Stimulated activated CD8-positive, alpha-beta memory T cell treated with anti-CD3 and anti-CD28 coated beads, Interleukin-2, amount 100 ng/mL, for 48 hours (primary cell): ENCODE measurements around the gene DYRK1B.
"Not testable (repeated sequence)": the region's sequence is repeated elsewhere in the genome, so short reads cannot be mapped to it uniquely, and the experiment has no call there.

Source experiments
- DNase-seq, 2 donors: peaks; one replicate each; pipeline ENCODE4 v3.0.0-alpha.2; 2020; ENCODE audit warnings: low read depth in 2 of 2

DYRK1B gene

DNA sequence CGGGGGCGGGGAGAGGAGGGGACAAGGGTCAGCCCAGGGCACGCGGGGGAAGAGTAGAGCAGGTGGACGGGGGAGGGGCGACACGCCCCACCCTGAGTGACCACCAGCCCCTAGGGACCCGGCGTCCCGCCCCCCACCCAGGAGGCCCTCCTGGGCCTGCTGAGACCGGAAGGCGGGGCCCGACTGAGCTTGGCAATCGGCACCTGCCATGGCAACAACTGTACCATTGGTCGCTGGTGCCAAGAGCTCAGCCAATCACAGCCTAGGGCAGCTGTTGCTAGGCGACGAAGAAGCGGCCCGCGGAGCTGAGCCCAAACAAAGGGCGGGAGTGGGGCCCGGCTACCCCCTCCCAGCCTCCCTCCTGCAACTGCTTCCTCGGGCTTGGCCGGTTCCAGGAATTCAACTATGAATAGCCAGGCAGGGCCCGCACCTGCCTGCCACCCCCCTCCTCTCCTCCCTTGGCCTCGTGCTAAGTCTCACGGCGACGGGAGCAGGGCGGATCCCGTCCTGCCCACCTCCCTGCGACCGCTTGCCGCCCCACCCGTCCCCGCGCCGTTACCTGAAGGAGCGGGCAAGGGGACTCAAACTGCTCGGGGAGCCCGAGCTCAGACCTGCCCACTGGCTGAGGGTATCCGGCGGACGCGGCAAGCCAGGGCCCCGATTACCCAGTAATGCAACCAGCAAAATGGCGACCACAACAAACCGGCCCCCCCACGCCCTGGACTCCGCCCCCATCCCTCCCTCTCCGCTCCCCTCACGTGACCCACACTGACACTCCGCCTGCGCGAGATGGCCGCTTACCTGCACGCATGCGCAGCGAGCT lies at the start of gene DYRK1B:
Gene DYRK1B (minus strand): TSS at position 699 of the 823 bp plus-strand sequence. CDS start 2,295 bp downstream, outside the sequence.
- DNase-seq = peak; percentile 95

DNA sequence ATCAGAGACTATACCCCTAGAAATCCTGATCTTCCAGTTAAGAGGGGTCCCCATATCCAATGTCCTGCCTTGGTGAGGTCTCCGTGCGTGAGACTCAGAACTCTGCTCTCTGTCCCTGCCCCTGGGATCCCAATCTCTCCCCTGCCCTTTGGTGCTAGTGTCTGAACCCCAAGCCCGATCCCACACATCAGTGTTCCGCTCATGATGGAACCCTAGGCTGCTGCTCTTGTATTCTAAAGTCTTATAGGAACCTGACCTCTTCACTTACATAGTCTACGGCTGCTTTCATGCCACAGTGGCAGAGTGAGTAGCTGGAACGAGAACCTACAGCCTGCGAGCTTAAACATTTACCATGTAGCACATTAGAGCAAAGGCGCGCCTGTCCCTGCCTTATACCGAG lies 48.7 kb upstream of the DYRK1B start:
- DNase-seq = not testable (repeated sequence)

DNA sequence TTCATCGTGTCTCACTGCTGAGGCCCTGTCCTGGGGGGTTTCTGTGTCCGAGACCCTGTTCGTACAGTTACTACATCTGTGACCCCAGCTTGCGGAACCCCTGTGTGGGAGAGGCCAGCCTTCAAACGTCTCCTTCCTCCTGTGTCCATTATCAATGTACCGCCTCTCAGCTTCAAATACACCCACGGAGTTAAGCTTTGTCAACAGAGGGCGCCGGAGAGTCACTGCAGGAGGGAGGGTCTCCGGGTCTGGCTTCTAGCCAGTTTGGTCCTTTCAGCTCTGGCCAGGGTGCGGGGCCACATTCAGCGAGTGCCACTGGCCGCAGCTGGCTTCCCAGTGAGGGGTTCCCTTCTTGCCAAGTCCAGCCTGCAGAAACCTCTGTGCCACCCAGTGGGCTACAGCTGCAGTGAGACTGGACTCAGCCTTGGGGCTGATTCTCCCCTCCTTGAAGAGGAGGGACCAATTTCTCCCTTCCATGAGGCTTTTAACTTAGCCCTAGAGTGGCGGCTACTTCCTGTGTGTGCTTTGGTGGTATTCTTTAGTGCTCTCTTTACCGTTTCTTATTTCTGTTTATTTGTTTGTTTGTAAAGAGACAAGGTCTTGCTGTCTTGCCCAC lies 47.6 kb upstream of the DYRK1B start:
- peak; percentile 10 to 33 for DNase-seq

DNA sequence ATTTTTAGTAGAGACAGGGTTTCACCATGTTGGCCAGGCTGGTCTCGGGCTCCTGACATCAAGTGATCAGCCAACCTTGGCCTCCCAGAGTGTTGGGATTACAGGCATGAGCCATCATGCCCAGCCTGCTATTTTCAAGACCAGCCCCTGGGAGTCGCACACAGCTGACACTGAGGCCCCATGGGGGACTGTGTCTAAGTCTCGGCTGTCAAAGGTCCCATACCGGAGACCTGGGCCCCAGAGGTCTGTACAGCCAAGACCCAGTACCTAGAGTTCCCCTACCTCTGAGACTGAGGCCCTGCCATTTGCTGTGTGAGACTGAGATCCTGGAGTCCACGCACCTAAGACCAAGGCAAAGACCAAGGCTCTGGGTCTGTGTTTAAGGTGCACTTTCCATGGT lies 46.3 kb upstream of the DYRK1B start:
- DNase-seq = not testable (repeated sequence)

DNA sequence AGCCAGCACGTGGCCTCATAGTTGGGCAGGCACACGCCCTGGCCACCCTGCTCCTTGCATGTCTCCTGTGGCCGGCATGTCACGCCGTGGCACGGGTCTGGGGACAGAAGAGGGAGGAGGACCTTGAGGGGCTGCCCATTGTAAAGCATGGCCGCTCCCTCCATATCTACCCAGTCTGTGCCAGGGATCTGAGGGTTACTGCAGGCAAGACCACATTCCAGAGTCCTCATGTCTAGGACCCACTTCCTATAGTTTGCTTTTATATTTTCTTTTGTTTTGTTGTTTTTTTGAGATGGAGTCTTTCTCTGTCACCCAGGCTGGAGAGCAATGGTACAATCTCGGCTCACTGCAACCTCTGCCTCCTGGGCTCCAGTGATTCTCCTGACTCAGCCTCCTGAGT lies 45.8 kb upstream of the DYRK1B start:
- DNase-seq = not testable (repeated sequence)

DNA sequence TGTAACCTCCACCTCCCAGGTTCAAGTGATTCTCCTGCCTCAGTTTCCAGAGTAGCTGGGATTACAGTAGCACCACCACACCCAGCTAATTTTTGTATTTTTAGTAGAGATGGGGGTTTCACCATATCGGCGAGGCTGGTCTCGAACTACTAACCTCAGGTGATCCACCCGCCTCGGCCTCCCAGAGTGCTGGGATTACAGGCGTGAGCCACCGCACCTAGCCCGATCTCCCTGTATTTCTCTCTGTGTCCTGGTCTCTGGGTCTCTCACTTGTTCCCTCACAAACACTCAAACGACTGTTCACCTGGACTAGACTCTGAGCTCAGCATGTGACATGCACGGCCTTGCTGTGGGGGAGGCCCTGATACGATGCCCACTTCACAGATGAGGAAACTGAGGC lies 44.9 kb upstream of the DYRK1B start:
- not testable (repeated sequence) for DNase-seq

DNA sequence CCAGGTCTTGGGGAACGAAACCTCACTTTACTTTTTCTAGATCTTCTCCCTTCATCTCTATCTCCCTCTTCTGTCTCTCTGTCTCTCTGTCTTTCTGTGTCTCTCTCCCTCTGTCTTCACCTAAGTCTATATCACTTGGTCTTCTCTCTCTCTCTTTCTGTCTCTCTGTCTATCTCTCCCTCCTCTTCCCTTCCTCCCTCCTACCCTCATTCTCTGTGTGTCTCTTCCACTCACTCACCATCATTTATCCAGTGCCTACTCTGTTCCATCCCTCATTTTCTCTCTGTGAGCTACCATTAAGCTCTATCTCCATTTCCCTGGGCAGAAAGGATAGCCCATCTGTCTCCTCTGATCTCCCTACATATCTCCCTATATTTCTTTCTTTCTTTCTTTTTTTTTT lies 44.4 kb upstream of the DYRK1B start:
- no peak for DNase-seq

DNA sequence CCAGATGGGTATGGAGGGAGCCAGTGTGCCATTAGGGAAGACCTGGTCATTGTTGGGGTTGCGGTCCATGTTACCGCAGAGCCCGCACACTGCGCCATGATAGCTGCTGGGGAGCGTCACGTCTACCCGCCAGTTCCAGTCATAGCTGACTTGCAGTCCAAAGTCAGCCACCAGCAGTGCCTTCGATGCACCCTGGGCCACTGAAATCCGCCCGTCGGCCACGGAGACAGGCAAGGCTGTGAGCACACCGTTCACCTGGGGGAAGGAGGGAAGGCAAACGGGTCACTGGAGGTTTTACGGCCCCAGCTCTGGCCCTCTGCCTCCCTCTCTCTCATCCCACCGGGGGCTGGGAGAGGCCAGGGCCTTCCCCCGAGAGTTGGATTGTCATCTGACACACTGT lies 44.0 kb upstream of the DYRK1B start:
- not testable (repeated sequence) for DNase-seq

DNA sequence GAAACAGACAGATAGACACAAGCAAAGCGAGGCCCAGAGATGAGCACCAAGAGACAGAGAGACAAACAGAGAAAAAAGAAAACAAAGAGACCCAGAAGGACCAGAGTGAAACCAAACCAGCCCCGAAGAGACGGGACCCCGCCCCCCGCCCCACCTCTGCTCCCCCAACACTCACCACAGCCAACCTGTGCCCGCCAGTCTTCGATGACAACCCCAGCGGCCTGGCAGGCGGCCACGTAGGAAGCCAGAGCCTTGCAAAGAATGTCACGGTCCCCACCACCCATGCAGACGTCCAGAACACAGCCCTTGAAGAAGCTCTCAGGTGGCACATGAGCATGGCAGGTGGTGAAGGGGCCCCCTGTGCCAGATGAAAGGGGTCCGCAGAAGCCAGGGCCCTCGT lies 43.5 kb upstream of the DYRK1B start:
- DNase-seq = peak in 1 of 2 donors; percentile 8

DNA sequence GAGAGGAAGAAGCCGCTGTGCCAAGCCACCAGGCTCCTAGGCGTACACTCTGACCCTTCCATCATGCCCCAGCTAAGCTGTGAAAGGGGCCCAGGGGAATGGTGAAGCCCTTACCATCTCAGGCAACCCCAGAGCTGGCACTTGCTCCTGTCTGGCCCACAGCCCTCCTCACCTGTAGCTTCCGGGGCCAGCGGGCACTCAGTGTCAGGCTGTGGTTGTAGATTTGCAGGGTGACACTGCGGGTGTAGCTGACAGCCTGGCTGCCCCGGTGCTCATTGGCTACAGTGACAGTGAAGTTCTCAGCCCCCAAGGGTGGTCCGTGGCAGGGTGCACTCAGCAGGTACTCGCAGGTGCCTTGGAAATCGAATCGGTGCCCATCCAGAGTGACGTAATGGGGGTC lies 42.5 kb upstream of the DYRK1B start:
- DNase-seq = not testable (repeated sequence)

DNA sequence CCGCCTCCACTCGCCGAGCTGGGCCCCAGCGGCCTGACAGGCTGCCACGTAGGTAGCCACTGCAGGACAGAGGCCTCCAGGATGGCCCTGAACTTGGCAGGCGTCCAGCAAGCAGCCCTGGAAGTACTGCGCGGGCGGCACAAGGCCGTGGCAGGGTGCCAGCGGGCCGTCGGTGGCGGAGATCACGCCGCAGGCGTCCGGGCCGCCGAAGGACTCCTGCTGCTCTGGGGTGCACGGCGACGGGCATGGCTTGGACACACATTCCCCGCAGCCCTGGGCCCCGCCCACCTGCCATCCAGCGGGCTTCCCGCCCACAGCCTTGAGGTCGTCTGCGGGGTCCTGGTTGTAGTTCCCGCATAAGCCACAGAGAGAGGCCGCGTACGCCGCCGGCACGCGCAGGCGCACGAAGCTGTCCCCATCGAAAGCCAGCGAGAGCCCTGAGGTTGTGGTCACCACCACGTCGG lies 41.5 kb upstream of the DYRK1B start:
- DNase-seq = not testable (repeated sequence)

DNA sequence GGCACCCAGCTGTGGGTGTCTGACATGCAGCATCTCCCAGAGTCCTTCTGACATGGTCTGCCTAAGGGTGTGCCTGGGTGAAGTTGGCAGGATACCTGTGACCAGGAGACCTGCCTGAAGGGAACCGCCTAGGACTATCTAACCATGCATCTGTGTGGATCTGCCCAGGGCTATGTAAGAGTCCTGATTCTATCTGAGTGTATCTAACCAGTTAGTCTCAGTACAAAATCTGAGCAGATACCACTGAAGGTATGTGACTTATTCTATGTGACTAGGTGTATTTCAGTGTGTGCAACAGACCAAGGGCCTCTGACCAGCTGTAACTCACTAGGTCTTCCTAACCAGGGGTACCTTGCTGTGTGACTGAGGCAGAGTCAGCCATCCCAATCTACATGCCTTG lies 40.4 kb upstream of the DYRK1B start:
- no peak for DNase-seq

DNA sequence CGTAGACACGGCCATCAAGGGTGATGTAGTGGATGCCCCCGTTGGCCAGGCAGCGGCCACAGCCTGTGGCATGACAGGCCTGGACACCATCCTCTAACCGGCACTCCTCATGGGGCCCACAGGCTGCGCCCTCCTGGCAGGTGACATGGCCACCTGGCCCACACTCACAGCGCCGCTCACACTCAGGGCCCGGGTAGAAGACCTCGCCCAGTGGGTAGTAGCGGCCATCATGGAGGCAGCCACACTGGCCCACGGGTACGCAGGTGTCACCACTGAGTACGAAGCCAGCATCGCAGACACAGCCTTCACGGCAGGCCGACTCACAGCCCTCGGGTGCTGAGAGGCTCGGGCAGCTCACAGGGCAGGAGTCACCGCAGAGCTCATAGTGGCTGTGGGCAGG lies 39.4 kb upstream of the DYRK1B start:
- DNase-seq = no peak

DNA sequence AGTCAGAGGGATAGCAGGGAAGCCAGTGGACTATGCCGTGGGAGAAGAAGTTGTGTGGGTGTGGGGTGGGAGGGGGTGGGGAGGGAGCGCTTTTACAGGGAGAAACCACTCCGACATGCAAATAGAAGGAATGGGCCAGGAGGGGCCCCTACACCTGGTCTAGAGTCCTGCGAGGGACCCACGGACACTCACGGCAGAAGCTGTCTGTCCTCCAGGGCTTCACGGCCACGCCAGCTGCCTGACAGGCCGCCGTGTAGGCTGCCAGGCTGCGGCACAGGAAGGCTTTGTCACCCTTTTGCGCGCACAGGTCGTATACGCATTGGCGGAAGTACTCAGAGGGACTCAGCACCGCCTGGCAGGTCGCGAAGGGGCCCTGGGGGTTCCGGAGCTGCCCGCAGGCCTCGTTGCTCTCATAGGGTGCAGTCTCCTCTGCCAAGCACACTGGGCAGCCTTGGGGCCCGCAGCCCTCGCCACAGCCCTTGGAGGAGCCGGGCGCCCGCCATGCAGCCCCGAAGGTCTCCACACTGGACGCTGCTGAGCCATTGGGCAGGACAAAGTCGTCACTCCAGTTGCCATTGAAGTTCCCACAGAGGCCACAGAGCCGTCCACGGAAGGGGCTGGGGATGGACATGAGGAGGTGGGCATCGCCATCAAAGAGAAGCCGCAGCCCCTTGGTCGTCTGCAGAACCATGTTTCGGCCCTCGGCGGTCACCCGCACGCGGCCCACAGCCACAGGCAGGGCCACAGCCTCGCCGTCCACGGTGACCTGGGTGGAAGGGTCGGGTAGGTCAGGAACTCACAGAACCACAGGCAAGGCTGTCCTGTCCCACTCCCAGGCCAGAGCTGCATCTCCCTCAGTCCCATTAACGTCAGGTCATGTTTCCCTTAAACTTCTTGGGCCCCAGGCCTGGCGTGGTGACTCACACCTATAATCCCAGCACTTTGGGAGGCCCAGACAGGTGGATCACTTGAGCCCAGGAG lies 38.2 kb upstream of the DYRK1B start:
- no peak for DNase-seq

DNA sequence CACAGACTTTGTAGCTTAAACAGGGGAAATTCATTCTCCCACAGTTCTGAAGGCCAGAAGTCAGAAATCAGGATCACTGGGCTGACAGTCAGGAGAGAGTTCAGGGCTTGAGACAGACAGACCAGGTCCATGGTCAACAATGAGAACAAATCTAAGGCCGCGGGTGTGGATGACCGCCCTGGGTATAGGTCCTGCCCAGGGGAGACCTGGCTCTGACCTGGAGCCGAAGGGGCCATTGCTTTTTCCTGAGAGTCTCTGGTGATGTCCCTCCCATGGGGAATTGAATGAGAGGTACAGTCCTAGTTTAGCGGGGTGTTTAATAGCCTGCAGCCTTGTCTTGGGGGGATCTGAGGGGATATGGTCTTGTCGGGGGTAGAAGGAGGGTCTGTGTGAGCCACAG lies 37.4 kb upstream of the DYRK1B start:
- DNase-seq = no peak

DNA sequence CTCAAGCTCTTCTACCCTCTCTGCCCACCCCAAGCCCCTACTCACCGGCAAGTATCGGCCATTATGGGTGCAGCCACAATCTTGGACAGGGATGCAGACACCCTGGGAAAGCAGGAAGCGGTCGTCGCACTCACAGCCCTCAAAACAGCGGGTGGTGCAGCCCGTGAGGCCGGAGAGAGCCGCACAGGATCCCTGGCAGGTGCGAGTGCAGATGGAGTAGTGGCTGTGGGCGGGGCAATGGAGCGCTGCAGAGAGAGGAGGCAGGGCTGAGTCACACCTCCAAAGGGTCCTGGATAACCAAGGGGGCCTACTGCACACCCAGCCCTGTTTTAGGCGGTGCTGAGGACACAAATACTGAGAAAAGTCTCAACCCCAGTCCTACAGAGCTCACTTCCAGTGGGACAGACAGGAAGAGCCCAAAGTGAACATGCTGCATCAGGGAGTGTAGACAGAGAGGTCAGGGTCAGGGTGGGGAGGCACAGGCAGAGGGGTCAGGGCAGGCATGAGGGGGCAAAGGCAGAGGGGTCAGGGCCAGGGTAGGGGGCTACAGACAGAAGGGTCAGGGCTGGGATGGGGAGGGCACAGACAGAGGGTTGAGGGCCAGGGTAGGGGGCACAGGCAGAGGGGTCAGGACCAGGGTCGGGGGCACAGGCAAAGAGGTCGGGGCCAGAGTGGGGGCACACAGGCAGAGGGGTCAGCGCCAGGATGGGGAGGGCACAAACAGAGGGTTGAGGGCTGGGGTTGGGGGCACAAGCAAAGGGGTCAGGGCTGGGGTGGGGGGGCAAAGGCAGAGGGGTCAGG lies 36.4 kb upstream of the DYRK1B start:
- no peak for DNase-seq

DNA sequence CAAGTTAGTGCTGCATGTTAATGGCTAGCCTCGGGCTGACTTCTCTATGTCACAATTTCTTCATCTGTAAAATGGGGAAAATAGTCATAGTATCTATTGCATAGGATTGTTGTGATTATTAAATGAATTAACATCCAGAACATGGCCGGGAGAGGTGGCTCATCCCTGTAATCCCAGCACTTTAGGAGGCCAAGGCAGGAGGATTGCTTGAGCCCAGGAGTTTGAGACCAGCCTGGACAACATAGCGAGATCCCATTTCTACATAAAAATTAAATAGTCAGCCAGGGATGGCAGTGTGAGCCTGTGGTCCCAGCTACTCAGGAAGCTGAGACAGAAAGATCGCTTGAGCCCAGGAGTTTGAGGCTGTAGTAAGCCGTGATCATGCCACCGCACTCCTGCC lies 34.0 kb upstream of the DYRK1B start:
- DNase-seq = no peak

DNA sequence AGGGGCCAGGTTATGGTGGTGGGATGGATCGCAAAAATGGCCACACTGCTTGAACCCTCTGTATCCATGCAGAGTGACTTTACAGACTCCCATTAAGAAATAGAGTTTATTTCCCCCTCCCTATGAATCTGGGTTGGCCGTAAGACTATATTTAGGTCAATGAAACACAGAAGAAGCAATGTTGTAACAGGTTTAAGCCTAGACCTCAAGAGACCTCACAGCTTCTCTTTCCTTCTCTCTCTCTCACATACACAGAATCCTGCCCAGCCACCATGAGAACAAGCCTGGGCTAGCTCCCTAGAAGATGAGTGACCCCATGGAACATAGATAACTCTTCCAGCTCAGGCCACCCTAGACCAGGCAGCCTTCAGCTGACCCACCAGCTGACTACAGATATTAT lies 33.2 kb upstream of the DYRK1B start:
- no peak for DNase-seq

DNA sequence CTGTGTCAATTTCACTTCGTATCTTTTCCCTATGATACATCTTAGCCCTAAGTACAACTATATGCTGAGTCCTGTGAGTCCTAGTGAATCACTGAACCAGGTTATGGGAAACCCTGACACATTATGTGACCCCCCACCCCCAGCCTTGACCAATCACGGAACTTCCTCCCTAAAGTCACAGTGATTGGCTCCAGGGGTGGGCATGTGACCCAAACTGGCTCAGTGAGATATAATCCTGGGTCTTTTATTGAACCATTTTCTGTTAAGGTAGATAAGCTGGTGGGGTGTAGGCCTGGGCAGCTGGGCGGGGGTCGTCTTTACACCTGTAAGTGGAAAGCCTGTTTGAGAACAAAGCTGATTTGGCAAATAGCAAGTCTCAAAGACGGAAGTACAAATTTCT lies 32.0 kb upstream of the DYRK1B start:
- no peak for DNase-seq

DNA sequence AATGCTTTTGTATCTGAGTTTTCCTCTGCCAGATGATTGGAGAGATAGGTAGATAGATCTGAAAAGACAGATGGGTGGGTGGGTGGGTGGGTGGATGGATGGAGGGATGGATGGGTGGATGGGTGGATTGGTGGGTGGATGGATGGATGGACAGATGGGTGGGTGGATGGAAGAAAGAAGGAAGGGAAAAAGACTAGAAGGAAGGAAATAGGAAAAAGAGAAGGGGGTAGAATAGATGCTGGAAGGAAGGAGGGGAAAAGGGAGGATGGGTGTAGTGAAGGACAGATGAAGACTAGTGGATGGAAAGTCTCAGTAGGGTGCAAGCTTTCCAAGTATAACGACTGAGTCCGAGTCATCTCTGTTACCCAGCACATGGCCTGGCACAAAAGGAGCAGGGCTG lies 31.2 kb upstream of the DYRK1B start:
- DNase-seq = no peak

DNA sequence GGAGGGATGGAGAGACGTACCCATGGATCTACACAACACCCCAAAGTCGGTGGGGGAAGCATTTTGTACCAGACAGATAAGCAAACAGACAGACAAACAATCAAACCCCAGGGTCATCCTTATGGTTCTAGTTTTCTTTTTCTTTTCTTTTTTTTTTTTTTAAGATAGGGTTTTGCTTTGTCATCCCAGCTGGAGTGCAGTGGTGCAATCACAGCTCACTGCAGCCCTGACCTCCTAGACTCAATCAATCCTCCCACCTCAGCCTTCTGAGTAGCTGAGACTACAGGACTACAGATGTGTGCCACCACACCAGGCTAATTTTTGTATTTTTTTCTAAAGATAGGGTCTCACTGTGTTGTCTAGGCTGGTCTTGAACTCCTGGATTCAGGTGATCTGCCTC lies 30.2 kb upstream of the DYRK1B start:
- DNase-seq = no peak
